ENCODE results near the gene RBPJL. TPM values are rescaled to one million over a fixed set of nuclear protein-coding genes. Genes with fewer than 3 reads are reported as not detected.

RBPJL gene
- total and polyA plus RNA-seq, 2 experiments from 2014 or later = not detected

GRCh38 chr20:45268531-45268930, 38.1 kb upstream of the RBPJL start:
- DNase-seq (ENCODE audit: low spot score) = no peak
- Histone ChIP-seq H2AFZ (no peak overlapping the region), H3K27ac (peak overlapping the region; percentile 1), H3K27me3 (no peaks in the 10 kb centered on the region), H3K4me2 (no peak overlapping the region), H3K9me3 (ENCODE audit: low read depth) (no peaks in the 10 kb centered on the region), H4K20me1 (ENCODE audit: insufficient read depth, poor library complexity, severe bottlenecking) (no peaks in the 10 kb centered on the region), H3K36me3 (replicated peaks; ENCODE audit: insufficient read depth, low read depth) (no peaks in the 10 kb centered on the region), H3K4me3 (no peak overlapping the region), H3K4me1 (ENCODE audit: insufficient read depth) (no peaks in the 10 kb centered on the region), H3K9me2 (replicated peaks; ENCODE audit: insufficient read depth) (no peaks in the 10 kb centered on the region), H3K79me2 (no peaks in the 10 kb centered on the region)
- TF ChIP-seq EZH2phosphoT487 (IDR thresholded peaks at IDR 0.05; ENCODE audit: low read depth, severe bottlenecking, unreplicated experiment) = no peak
- no peak for TF ChIP-seq EZH2 (IDR thresholded peaks at IDR 0.05; ENCODE audit: borderline replicate concordance)
- TF ChIP-seq CTCF (IDR thresholded peaks at IDR 0.05; ENCODE audit: poor library complexity) = no peak
- 69% methylated on average over 3 of the region's 3 CpGs for WGBS (ENCODE audit: low lambda C conversion rate, missing lambda C conversion rate)

GRCh38 chr20:45269056-45269455, 37.6 kb upstream of the RBPJL start:
- DNase-seq (ENCODE audit: low spot score) = no peak
- H3K36me3 ChIP-seq (replicated peaks; ENCODE audit: insufficient read depth, low read depth) = no peaks in the 10 kb centered on the region
- no peaks in the 10 kb centered on the region for H4K20me1 ChIP-seq (ENCODE audit: insufficient read depth, poor library complexity, severe bottlenecking)
- no peak overlapping the region for H3K4me2 ChIP-seq
- no peak for TF ChIP-seq CTCF (IDR thresholded peaks at IDR 0.05; ENCODE audit: poor library complexity)
- no peak for TF ChIP-seq EZH2 (IDR thresholded peaks at IDR 0.05; ENCODE audit: borderline replicate concordance)
- TF ChIP-seq EZH2phosphoT487 (IDR thresholded peaks at IDR 0.05; ENCODE audit: low read depth, severe bottlenecking, unreplicated experiment) = no peak
- no peaks in the 10 kb centered on the region for H3K27me3 ChIP-seq
- H3K4me3 ChIP-seq = no peak overlapping the region
- H3K9me2 ChIP-seq (replicated peaks; ENCODE audit: insufficient read depth) = no peaks in the 10 kb centered on the region
- 86% methylated on average over 3 of the region's 3 CpGs for WGBS (ENCODE audit: low lambda C conversion rate, missing lambda C conversion rate)
- H3K4me1 ChIP-seq (ENCODE audit: insufficient read depth) = no peaks in the 10 kb centered on the region
- no peak overlapping the region for H2AFZ ChIP-seq
- no peaks in the 10 kb centered on the region for H3K9me3 ChIP-seq (ENCODE audit: low read depth)
- H3K79me2 ChIP-seq = no peaks in the 10 kb centered on the region
- no peak overlapping the region for H3K27ac ChIP-seq

- no peak overlapping the region for H3K4me2 ChIP-seq
- H2AFZ ChIP-seq = no peak overlapping the region
- no peaks in the 10 kb centered on the region for H3K36me3 ChIP-seq (replicated peaks; ENCODE audit: insufficient read depth, low read depth)
- no peaks in the 10 kb centered on the region for H4K20me1 ChIP-seq (ENCODE audit: insufficient read depth, poor library complexity, severe bottlenecking)
- no peaks in the 10 kb centered on the region for H3K9me3 ChIP-seq (ENCODE audit: low read depth)
- no peaks in the 10 kb centered on the region for H3K4me1 ChIP-seq (ENCODE audit: insufficient read depth)
- no peak for DNase-seq (ENCODE audit: low spot score)
- 89% methylated on average over 4 of the region's 4 CpGs for WGBS (ENCODE audit: low lambda C conversion rate, missing lambda C conversion rate)
- no peaks in the 10 kb centered on the region for H3K79me2 ChIP-seq
- no peak overlapping the region for H3K27ac ChIP-seq
- no peaks in the 10 kb centered on the region for H3K27me3 ChIP-seq
- H3K4me3 ChIP-seq = no peak overlapping the region
- H3K9me2 ChIP-seq (replicated peaks; ENCODE audit: insufficient read depth) = no peaks in the 10 kb centered on the region
- TF ChIP-seq CTCF (IDR thresholded peaks at IDR 0.05; ENCODE audit: poor library complexity) (no peak), EZH2 (IDR thresholded peaks at IDR 0.05; ENCODE audit: borderline replicate concordance) (no peak), EZH2phosphoT487 (IDR thresholded peaks at IDR 0.05; ENCODE audit: low read depth, severe bottlenecking, unreplicated experiment) (no peak)
These were observed 36.8 kb upstream of the RBPJL start for GRCh38 chr20:45269754-45270270.

GRCh38 chr20:45275338-45275737, 31.3 kb upstream of the RBPJL start:
- Histone ChIP-seq H3K27ac (no peak overlapping the region), H2AFZ (no peak overlapping the region), H3K9me2 (replicated peaks; ENCODE audit: insufficient read depth) (no peaks in the 10 kb centered on the region), H3K4me1 (ENCODE audit: insufficient read depth) (no peaks in the 10 kb centered on the region), H3K4me2 (no peak overlapping the region), H3K27me3 (no peaks in the 10 kb centered on the region), H3K4me3 (no peak overlapping the region), H3K36me3 (replicated peaks; ENCODE audit: insufficient read depth, low read depth) (no peaks in the 10 kb centered on the region), H3K9me3 (ENCODE audit: low read depth) (no peaks in the 10 kb centered on the region), H3K79me2 (no peaks in the 10 kb centered on the region), H4K20me1 (ENCODE audit: insufficient read depth, poor library complexity, severe bottlenecking) (no peaks in the 10 kb centered on the region)
- no peak for DNase-seq (ENCODE audit: low spot score)
- TF ChIP-seq EZH2 (IDR thresholded peaks at IDR 0.05; ENCODE audit: borderline replicate concordance) = no peak
- no peak for TF ChIP-seq CTCF (IDR thresholded peaks at IDR 0.05; ENCODE audit: poor library complexity)
- no peak for TF ChIP-seq EZH2phosphoT487 (IDR thresholded peaks at IDR 0.05; ENCODE audit: low read depth, severe bottlenecking, unreplicated experiment)
- WGBS (ENCODE audit: low lambda C conversion rate, missing lambda C conversion rate) = 79% methylated on average over 3 of the region's 3 CpGs
